Endodermal cell (in vitro differentiated cells): Measurements from ENCODE around the gene ORM1. TPM values are rescaled to one million over a fixed set of nuclear protein-coding genes. Genes with fewer than 3 reads are reported as not detected.

ENCODE experiments used
- DNase-seq: peaks from one replicate; pipeline ENCODE4 v3.0.0-alpha.2; 2017
- H3K27ac ChIP-seq: 2 replicates; pipeline ENCODE4 v1.5.1; 2013; ENCODE audit warnings: mild to moderate bottlenecking, low read depth, low read length, moderate library complexity
- H3K27me3 ChIP-seq: 2 replicates; pipeline ENCODE4 v1.6.1; 2013; ENCODE audit warnings: mild to moderate bottlenecking, low read length, moderate library complexity; ENCODE audit not compliant: insufficient read depth, control insufficient read depth, poor library complexity, severe bottlenecking
- H3K36me3 ChIP-seq: 2 replicates; pipeline ENCODE4 v1.7.0; 2013; ENCODE audit warnings: mild to moderate bottlenecking, low read length, moderate library complexity; ENCODE audit not compliant: control insufficient read depth, insufficient read depth
- H3K4me1 ChIP-seq: one replicate; pipeline ENCODE4 v1.7.0; 2013; ENCODE audit warnings: low read length; ENCODE audit not compliant: control insufficient read depth, insufficient read depth
- H3K4me3 ChIP-seq: 2 replicates; pipeline ENCODE4 v1.5.1; 2013; ENCODE audit warnings: mild to moderate bottlenecking, low read length, moderate library complexity
- H3K9ac ChIP-seq: 2 replicates; pipeline ENCODE4 v1.6.1; 2013; ENCODE audit warnings: mild to moderate bottlenecking, low read length, moderate library complexity; ENCODE audit not compliant: poor library complexity, severe bottlenecking; ENCODE audit errors: extremely low read depth
- H3K9me3 ChIP-seq: 2 replicates; pipeline ENCODE4 v1.6.1; 2013; ENCODE audit warnings: mild to moderate bottlenecking, low read length, moderate library complexity; ENCODE audit not compliant: control insufficient read depth
- H3K27ac Mint-ChIP-seq: 2 replicates; pipeline ENCODE4 v1.8.0; 2020; ENCODE audit warnings: mixed read lengths
- H3K27me3 Mint-ChIP-seq: 2 replicates; pipeline ENCODE4 v1.8.0; 2021; ENCODE audit warnings: mild to moderate bottlenecking, mixed read lengths; ENCODE audit not compliant: insufficient read depth
- H3K36me3 Mint-ChIP-seq: 2 replicates; pipeline ENCODE4 v1.8.0; 2020; ENCODE audit warnings: low read depth, mixed read lengths
- H3K4me1 Mint-ChIP-seq: 2 replicates; pipeline ENCODE4 v1.8.0; 2020; ENCODE audit warnings: mixed read lengths
- H3K4me3 Mint-ChIP-seq: 2 replicates; pipeline ENCODE4 v1.8.0; 2020; ENCODE audit warnings: mild to moderate bottlenecking, moderate library complexity, mixed read lengths
- H3K9me3 Mint-ChIP-seq: 2 replicates; pipeline ENCODE4 v1.8.0; 2020; ENCODE audit warnings: mild to moderate bottlenecking, mixed read lengths
- WGBS, 2 experiments: methylation state at CpG; one replicate each; pipeline versions ENCODE4 v1.1.5 to v1.1.7; 2013; ENCODE audit warnings: missing lambda C conversion rate in 2 of 2, mixed read lengths in 1 of 2; ENCODE audit not compliant: insufficient coverage in 1 of 2, insufficient read length in 1 of 2; 5-methylcytosine and 5-hydroxymethylcytosine counted together
- total RNA-seq, 2 donors: library from RNA; stranded (reverse); fragmentation: NEBNext Ultra II Directional in 1 of 2; extraction: Animal tissue kit (Norgen Biotek cat#: 25700) in 1 of 2; gene quantifications; 2 replicates in 1 of 2; 3 replicates in 1 of 2; pipeline ENCODE4 v1.2.1, GENCODE V29; 2021
- TF ChIP-seq, protein P1 (sequence below): fragments of 200-600 bp; sonication (generic); conservative IDR thresholded peaks from 2 replicates; pipeline ENCODE4 v1.5.0; 2021; ENCODE audit warnings: antibody characterized with exemption, mild to moderate bottlenecking

The ORM1 gene
- total RNA-seq, 2 donors from 2014 or later: 0.59 TPM; not detected in 1

DNA sequence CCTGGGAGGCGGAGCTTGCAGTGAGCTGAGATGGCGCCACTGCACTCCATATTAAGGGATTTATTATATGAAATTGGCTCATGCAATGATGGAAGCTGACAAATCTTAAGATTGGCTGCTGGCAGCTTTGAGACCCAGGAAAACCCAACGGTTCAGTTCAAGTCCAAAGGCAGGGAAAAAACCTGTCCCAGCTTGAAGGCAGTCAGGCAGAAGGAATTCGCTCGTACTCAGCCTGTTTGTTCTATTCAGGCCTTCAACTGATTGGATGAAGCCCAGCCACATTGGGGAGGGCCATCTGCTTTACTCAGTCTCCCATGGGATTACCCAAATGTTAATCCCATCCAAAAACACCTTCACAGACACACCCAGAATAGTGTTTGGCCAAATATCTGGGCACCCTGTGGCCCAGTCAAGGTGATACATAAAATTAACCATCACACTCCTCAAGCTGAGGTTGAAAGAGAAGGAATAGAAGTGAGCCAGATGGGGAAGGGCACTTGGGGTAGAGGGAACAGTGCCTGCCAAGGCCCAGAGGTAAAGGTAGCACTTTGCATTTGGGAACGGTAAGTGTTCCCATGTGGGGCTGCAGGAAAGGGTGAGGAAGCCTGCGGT, 8.5 kb upstream of the ORM1 start:
- H3K36me3 Mint-ChIP-seq: peaks cover 20% of the 10 kb centered on the region
- Histone ChIP-seq H3K4me1 (no peaks in the 10 kb centered on the region), H3K27ac (no peak overlapping the region), H3K9ac (no peak overlapping the region), H3K27me3 (no peaks in the 10 kb centered on the region), H3K4me3 (no peak overlapping the region), H3K9me3 (no peaks in the 10 kb centered on the region), H3K36me3 (peaks cover 20% of the 10 kb centered on the region)
- H3K9me3 Mint-ChIP-seq: no peaks in the 10 kb centered on the region
- TF ChIP-seq, protein P1, sequence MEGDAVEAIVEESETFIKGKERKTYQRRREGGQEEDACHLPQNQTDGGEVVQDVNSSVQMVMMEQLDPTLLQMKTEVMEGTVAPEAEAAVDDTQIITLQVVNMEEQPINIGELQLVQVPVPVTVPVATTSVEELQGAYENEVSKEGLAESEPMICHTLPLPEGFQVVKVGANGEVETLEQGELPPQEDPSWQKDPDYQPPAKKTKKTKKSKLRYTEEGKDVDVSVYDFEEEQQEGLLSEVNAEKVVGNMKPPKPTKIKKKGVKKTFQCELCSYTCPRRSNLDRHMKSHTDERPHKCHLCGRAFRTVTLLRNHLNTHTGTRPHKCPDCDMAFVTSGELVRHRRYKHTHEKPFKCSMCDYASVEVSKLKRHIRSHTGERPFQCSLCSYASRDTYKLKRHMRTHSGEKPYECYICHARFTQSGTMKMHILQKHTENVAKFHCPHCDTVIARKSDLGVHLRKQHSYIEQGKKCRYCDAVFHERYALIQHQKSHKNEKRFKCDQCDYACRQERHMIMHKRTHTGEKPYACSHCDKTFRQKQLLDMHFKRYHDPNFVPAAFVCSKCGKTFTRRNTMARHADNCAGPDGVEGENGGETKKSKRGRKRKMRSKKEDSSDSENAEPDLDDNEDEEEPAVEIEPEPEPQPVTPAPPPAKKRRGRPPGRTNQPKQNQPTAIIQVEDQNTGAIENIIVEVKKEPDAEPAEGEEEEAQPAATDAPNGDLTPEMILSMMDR: no peak
- 80 to 89% methylated on average over 5 to 7 of the region's 7 CpGs for WGBS, 2 experiments
- H3K27ac Mint-ChIP-seq: no peak overlapping the region
- no peaks in the 10 kb centered on the region for H3K27me3 Mint-ChIP-seq
- H3K4me1 Mint-ChIP-seq: no peaks in the 10 kb centered on the region
- DNase-seq: peak; percentile 30
- no peak overlapping the region for H3K4me3 Mint-ChIP-seq

DNA sequence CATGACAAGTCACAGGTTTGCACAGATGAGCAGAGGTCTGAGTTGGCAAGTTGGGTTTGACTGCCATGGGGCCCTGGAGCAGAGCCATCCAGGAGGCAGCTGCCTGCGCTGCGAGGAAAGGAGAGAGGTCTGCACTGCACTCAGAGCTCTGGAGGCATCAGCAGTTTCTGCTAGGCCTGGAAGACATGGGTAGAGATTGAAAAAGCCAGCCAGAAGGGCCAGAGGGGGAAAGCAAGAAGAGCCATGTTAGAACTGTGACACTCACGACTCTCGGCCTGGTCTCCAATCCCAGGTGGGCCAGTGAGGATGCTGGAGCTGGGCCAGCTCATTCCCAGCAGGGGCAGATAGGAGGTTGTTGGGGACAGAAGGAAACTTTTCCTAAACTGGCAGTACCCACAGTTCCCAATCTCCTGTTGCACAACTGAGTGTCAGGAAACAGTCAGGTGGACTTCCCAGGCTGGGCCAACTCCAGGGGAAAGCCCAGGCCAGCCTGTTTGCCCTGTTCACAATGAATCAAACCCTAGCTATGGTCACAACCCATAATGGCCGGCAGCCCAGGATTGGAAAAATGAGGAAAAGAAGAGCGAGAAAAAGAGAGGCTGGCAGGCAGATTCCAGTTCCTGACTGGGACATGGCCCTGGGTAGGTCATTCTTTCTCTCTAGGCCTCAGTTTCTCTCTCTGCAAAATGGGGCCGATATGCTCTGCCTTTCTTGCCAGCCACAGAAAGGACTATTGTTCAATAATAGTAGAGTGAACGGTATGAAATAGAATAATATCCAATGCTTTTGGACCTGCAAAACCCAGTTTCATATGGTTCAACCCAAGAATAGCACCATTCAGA, 7.8 kb upstream of the ORM1 start:
- H3K27ac Mint-ChIP-seq: no peak overlapping the region
- H3K27me3 Mint-ChIP-seq: no peaks in the 10 kb centered on the region
- Histone ChIP-seq H3K9me3 (no peaks in the 10 kb centered on the region), H3K27me3 (no peaks in the 10 kb centered on the region), H3K36me3 (peaks cover 15% of the 10 kb centered on the region), H3K27ac (no peak overlapping the region), H3K4me1 (no peaks in the 10 kb centered on the region), H3K9ac (no peak overlapping the region), H3K4me3 (no peak overlapping the region)
- peak; percentile 31 for DNase-seq
- peaks cover 20% of the 10 kb centered on the region for H3K36me3 Mint-ChIP-seq
- WGBS, 2 experiments: 93 to 94% methylated on average over 5 to 8 of the region's 8 CpGs
- TF ChIP-seq, protein P1: no peak
- no peak overlapping the region for H3K4me3 Mint-ChIP-seq
- no peaks in the 10 kb centered on the region for H3K9me3 Mint-ChIP-seq
- H3K4me1 Mint-ChIP-seq: no peaks in the 10 kb centered on the region

DNA sequence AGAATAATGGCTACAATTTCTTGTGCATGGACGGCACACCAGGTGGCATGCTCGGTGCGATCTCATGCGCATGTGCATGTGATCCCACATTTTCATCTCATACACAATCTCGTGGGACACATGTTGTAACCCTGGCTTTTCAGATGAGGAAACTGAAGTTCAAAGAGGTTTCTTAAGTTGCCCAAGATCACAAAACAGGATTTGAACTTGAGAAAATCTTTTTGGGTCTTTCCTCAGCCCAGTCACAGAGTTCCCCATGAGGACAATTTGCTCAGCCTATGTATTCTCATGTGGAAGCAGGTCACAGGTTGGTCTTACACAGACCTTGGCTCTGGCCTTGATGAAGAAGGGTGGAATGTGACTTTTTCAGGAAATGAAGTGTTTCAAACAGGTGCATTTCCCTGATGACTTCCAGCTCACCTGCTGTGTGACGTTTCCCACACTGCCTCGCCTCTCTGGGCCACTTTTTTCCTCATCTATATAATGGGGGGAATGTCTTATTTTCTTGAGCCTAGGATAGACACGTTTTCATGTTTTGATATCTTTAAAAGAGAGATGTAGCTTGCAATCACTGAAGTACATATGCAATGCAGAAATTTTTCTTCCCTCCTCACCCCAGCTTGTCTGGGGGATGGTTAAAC, 7.1 kb upstream of the ORM1 start:
- Histone ChIP-seq H3K9me3 (no peaks in the 10 kb centered on the region), H3K27ac (no peak overlapping the region), H3K4me3 (no peak overlapping the region), H3K9ac (no peak overlapping the region), H3K4me1 (no peaks in the 10 kb centered on the region), H3K27me3 (no peaks in the 10 kb centered on the region), H3K36me3 (peaks cover 7% of the 10 kb centered on the region)
- H3K9me3 Mint-ChIP-seq: no peaks in the 10 kb centered on the region
- peaks cover 15% of the 10 kb centered on the region for H3K36me3 Mint-ChIP-seq
- H3K27ac Mint-ChIP-seq: no peak overlapping the region
- DNase-seq: no peak
- no peak overlapping the region for H3K4me3 Mint-ChIP-seq
- TF ChIP-seq, protein P1: no peak
- no peaks in the 10 kb centered on the region for H3K27me3 Mint-ChIP-seq
- H3K4me1 Mint-ChIP-seq: no peaks in the 10 kb centered on the region
- 88 to 93% methylated on average over 5 to 8 of the region's 8 CpGs for WGBS, 2 experiments
